Aorta (tissue), 5 donors: ENCODE data around the gene BRCA1. TPM values are rescaled to one million over a fixed set of nuclear protein-coding genes. Genes with fewer than 3 reads are reported as not detected.
A peak's percentile ranks its signal among the peaks of the same experiment; 100 is the strongest.
"Not testable (repeated sequence)": the region's sequence is repeated elsewhere in the genome, so short reads cannot be mapped to it uniquely, and the experiment has no call there.

ENCODE experiments used
- ATAC-seq: fragments of 200-7000 bp; cut with Tn5 transposase; one replicate; pipeline ENCODE4 v1.9.1; 2022; ENCODE audit warnings: moderate library complexity; ENCODE audit not compliant: low FRiP score
- DNase-seq, 2 donors: peaks; one replicate each; pipeline ENCODE4 v3.0.0-alpha.2; 2020
- H3K27ac ChIP-seq, 2 donors: one replicate each; pipeline ENCODE4 v1.5.1; 2013; ENCODE audit warnings: low read length in 2 of 2, mild to moderate bottlenecking in 2 of 2, moderate library complexity in 2 of 2, control low read depth in 1 of 2, inconsistent platforms in 1 of 2, low read depth in 1 of 2
- H3K27me3 ChIP-seq, 2 donors: one replicate each; pipeline ENCODE4 v1.6.1; 2013; ENCODE audit warnings: control low read depth in 1 of 2, low read length in 1 of 2, mild to moderate bottlenecking in 1 of 2, moderate library complexity in 1 of 2; ENCODE audit not compliant: insufficient read depth in 2 of 2, control insufficient read depth in 1 of 2
- H3K36me3 ChIP-seq, 2 donors: one replicate each; pipeline ENCODE4 v1.6.1; 2013; ENCODE audit warnings: control low read depth in 1 of 2, low read length in 1 of 2, mild to moderate bottlenecking in 1 of 2; ENCODE audit not compliant: insufficient read depth in 2 of 2, control insufficient read depth in 1 of 2
- H3K4me1 ChIP-seq, 2 donors: one replicate each; pipeline ENCODE4 v1.6.1; 2013; ENCODE audit warnings: low read length in 2 of 2, control low read depth in 1 of 2, mild to moderate bottlenecking in 1 of 2, moderate library complexity in 1 of 2; ENCODE audit not compliant: insufficient read depth in 2 of 2, control insufficient read depth in 1 of 2
- H3K4me3 ChIP-seq, 2 donors: one replicate each; pipeline ENCODE4 v1.5.1; 2013; ENCODE audit warnings: low read length in 2 of 2, control low read depth in 1 of 2, mild to moderate bottlenecking in 1 of 2
- H3K9me3 ChIP-seq: one replicate; pipeline ENCODE4 v1.6.1; 2013; ENCODE audit warnings: mild to moderate bottlenecking, low read length; ENCODE audit not compliant: control insufficient read depth
- WGBS, 2 donors: extraction: QIAGEN DNeasy Blood & Tissue Kit; methylation state at CpG; one replicate each; pipeline ENCODE4 v1.1.7; 2013; 5-methylcytosine and 5-hydroxymethylcytosine counted together
- intact Hi-C, 2 donors: fragments of 100-400 bp; cut with DNase I; formaldehyde crosslinking; loops; one replicate each; pipeline versions ENCODE4 v1.14.2 to v1.15.0; 2022
- polyA plus RNA-seq, 2 donors: library from polyadenylated mRNA; stranded (reverse); fragments of 200-250 nt; gene quantifications; one replicate each; pipeline ENCODE4 v1.2.3, GENCODE V29; 2013
- total RNA-seq, 2 donors: library from RNA; stranded (reverse); fragmentation: NEBNext Ultra II Directional; extraction: Animal tissue kit (Norgen Biotek cat#: 25700); gene quantifications; one replicate each; pipeline ENCODE4 v1.2.1, GENCODE V29; 2021
- donor health status: healthy with polysubstance abuse.
- donor health status: Bipolar disorder and iron deficiency.
- donor health status: DM: no; HTN: no; CAD: no.
- donor health status: DM: no; HTN: no; CAD: no.
- donor health status: DM: yes; HTN: yes; CAD: no.

Gene BRCA1
- total and polyA plus RNA-seq, 4 donors = 0.38 to 6.6 (median 3.2) TPM

- H3K27me3 ChIP-seq, H3K4me1 ChIP-seq, ATAC-seq, H3K9me3 ChIP-seq, H3K27ac ChIP-seq, H3K4me3 ChIP-seq, DNase-seq, intact Hi-C loops, H3K36me3 ChIP-seq: not testable (repeated sequence)
- 80 to 85% methylated on average over 16 to 25 of the region's 25 CpGs for WGBS, 2 donors
Measured at GRCh38 chr17:43159232-43159631, 34.1 kb upstream of the BRCA1 start.

DNA sequence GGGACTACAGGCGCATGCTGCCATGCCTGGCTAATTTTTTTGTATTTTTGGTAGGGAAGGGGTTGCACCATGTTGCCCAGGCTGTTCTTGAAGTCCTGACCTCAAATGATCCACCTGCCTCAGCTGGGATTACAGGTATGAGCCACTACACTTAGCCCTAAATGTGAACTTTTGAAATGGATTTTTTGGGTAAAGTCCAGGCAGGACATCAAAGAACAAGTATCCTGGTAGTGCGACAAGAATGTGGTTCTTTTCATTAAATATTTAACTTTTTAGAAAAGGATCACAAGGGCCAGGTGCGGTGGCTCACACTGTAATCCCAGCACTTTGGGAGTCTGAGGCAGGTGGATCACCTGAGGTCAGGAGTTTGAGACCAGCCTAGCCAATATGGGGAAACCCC is 30.5 kb upstream of the BRCA1 start:
- Histone ChIP-seq H3K4me3 (no peak overlapping the region), H3K36me3 (no peaks in the 10 kb centered on the region), H3K27me3 (no peaks in the 10 kb centered on the region), H3K9me3 (no peaks in the 10 kb centered on the region), H3K27ac (no peak overlapping the region), H3K4me1 (no peaks in the 10 kb centered on the region)
- intact Hi-C loops = no loop called here
- DNase-seq (no peak), ATAC-seq (no peak)
- 95 to 96% methylated on average over 3 of the region's 3 CpGs for WGBS, 2 donors

DNA sequence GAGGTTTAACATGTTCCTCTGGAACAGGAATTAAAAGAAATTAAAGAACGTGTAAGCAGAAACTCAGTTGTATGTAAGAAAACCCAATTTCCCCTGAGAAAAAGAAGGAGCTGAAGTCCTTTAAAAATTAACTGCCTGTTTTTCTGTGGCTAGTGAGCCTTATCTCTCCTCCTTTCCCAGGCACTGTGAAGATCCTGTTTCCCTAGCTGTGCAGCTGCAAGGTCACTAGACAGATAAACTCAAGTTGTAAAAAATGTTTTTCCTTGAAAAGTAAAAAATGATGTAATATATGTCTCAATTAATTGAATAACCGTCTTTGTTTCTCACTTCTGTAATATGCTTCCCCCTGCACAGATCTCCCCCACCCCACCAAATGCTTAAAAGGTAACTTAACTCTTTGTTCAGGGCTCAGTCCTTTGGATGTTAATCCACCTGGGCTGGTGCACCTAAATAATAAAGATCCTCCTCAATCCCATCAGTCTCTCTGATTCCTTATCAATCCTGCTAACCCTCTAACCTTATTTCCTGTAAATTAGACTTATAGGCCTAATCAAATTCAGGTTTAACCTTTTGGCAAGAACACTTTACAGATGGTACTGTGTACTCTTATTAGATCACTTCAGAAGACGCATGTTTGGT is 28.2 kb upstream of the BRCA1 start:
- 85 to 93% methylated on average over 3 of the region's 3 CpGs for WGBS, 2 donors
- H3K9me3 ChIP-seq, H3K27ac ChIP-seq, ATAC-seq, DNase-seq, H3K4me3 ChIP-seq, H3K4me1 ChIP-seq, intact Hi-C loops, H3K27me3 ChIP-seq, H3K36me3 ChIP-seq: not testable (repeated sequence)

- WGBS, 2 donors = 95% methylated on average over 3 of the region's 3 CpGs
Measured at GRCh38 chr17:43151880-43152456, 26.8 kb upstream of the BRCA1 start.

DNA sequence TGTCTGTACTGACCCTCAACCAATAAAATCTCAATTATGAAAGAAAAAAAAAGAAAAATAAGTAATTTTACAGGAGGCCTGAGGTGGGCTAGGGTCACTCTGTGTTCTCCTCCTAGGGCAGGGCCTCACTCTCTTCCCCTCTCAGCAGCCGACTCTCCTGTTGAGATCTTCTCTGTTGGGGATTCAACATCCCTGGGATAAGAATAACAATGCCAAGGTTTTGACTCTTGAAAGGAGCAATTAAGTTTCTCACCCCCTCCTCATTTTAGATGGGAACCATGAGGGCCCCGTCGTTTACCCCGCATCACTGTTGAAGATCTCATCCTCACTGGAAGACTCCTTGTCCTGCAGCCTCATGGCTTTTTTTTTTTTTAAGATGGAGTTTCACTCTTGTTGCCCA is 21.5 kb upstream of the BRCA1 start:
- ATAC-seq = no peak
- no peak overlapping the region for H3K4me3 ChIP-seq
- WGBS, 2 donors = 87% methylated on average over 4 of the region's 4 CpGs
- H3K27ac ChIP-seq = no peak overlapping the region
- no peaks in the 10 kb centered on the region for H3K9me3 ChIP-seq
- intact Hi-C loops = no loop called here
- no peak for DNase-seq
- no peaks in the 10 kb centered on the region for H3K27me3 ChIP-seq
- no peaks in the 10 kb centered on the region for H3K4me1 ChIP-seq
- H3K36me3 ChIP-seq = no peaks in the 10 kb centered on the region

More at GRCh38 chr17:43151880-43152456, 26.8 kb upstream of the BRCA1 start:
- no peak overlapping the region for H3K27ac ChIP-seq
- H3K4me1 ChIP-seq = no peaks in the 10 kb centered on the region
- no peaks in the 10 kb centered on the region for H3K9me3 ChIP-seq
- no peak overlapping the region for H3K4me3 ChIP-seq
- no peaks in the 10 kb centered on the region for H3K27me3 ChIP-seq
- H3K36me3 ChIP-seq = no peaks in the 10 kb centered on the region
- ATAC-seq (no peak), DNase-seq (no peak)
- intact Hi-C loops = no loop called here

DNA sequence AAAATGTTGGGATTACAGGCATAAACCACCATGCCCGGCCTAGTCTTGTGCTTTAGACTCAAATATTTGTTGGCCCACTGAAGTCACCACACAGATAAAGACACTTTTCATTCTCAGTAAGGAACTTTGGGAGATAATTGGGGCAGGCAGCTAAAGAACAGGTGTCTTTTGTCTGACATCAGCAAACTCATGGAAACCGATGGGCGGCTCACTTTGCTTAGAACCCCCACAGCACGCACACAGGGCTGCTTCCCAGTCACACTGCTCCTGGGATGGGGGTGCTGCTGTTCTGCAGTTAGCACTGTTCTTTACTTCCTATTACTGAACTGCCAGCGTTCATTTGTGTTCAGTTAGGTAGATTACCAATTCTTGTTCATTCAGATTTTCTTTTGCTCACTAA is 18.0 kb upstream of the BRCA1 start:
- no peaks in the 10 kb centered on the region for H3K27me3 ChIP-seq
- no peak overlapping the region for H3K4me3 ChIP-seq
- WGBS, 2 donors = 93 to 95% methylated on average over 5 of the region's 5 CpGs
- H3K9me3 ChIP-seq = no peaks in the 10 kb centered on the region
- no peak overlapping the region for H3K27ac ChIP-seq
- H3K36me3 ChIP-seq = no peaks in the 10 kb centered on the region
- no peak for DNase-seq
- no peaks in the 10 kb centered on the region for H3K4me1 ChIP-seq
- intact Hi-C loops = no loop called here
- ATAC-seq = no peak

DNA sequence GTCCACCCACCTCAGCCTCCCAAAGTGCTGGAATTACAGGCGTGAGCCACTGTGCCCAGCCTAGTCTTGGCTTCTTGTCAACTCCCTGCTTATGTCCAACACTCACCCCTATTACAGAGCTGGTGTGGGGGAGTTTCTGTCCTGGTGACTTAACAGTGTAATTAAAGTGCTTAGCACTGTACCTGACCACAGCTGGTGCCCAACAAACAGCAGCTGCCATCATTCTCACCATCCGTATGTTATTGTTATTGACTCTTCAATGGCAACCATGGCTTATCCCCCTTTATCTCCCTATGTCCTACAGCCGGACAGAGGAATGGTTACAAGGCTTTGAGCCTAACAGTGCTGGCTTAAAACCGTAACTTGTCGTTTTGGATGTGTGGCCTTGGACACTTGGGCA is 17.0 kb upstream of the BRCA1 start:
- H3K27me3 ChIP-seq = no peaks in the 10 kb centered on the region
- no peaks in the 10 kb centered on the region for H3K36me3 ChIP-seq
- H3K27ac ChIP-seq = no peak overlapping the region
- no peaks in the 10 kb centered on the region for H3K4me1 ChIP-seq
- DNase-seq = no peak
- intact Hi-C loops = no loop called here
- 91 to 93% methylated on average over 5 of the region's 5 CpGs for WGBS, 2 donors
- H3K9me3 ChIP-seq = no peaks in the 10 kb centered on the region
- ATAC-seq = no peak
- H3K4me3 ChIP-seq = no peak overlapping the region

GRCh38 chr17:43140396-43141332 is 15.5 kb upstream of the BRCA1 start:
- DNase-seq = peak in 1 of 2 donors; percentile 49
- 84 to 92% methylated on average over 11 of the region's 11 CpGs for WGBS, 2 donors
- intact Hi-C loops = no loop called here
- ATAC-seq = no peak
- H3K4me1 ChIP-seq = no peaks in the 10 kb centered on the region
- no peaks in the 10 kb centered on the region for H3K9me3 ChIP-seq
- no peak overlapping the region for H3K27ac ChIP-seq
- H3K36me3 ChIP-seq = no peaks in the 10 kb centered on the region
- H3K27me3 ChIP-seq = no peaks in the 10 kb centered on the region
- H3K4me3 ChIP-seq = no peak overlapping the region
